IPS DF 19.7 (cell line): ENCODE results near the gene RAB35.

ENCODE experiments used
- DNase-seq: peaks from one replicate; pipeline ENCODE4 v3.0.0-alpha.2; 2013; ENCODE audit warnings: low read depth, low spot score

The RAB35 gene

DNA sequence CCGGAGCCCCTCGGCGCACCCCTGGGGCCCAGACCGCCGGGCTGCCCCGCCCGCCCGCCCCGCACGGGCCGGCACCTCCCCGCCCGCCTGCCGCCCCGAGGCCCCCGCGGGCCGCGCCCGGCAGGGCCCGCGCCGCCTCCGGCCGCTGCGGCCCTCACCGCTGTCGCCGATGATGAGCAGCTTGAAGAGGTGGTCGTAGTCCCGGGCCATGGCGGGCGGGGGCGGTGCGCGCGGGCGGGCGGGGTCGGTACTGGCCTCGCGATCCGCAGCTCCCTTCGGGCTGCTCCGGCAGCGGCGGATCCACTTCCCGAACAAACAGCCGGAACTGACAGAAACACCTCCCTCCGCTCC, at the start of gene RAB35:
TSS of gene RAB35 (minus strand) at position 313 of the 351 bp plus-strand sequence. CDS start at position 210, 103 bp downstream.
- DNase-seq: peak; percentile 69

DNA sequence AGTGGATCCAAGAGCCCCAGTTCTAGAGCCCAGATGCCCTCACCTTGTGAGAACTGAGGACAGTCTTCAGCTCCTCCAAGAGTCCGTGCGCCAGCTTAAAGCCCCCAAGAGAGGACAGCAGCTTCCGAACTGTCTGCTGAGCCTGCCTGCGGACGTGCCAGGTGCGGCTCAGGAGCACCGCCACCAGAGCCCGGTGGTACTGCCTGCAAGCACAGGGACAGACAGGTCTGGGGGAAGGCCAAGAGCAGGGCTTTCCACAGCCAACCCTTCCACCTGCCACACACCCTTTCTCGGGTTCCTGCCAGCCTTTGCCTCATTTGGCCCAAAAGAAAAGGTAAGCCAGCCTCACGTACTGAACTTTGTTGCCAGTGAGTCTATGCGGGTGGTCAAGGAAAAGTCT, 47.7 kb upstream of the RAB35 start:
- no peak for DNase-seq

DNA sequence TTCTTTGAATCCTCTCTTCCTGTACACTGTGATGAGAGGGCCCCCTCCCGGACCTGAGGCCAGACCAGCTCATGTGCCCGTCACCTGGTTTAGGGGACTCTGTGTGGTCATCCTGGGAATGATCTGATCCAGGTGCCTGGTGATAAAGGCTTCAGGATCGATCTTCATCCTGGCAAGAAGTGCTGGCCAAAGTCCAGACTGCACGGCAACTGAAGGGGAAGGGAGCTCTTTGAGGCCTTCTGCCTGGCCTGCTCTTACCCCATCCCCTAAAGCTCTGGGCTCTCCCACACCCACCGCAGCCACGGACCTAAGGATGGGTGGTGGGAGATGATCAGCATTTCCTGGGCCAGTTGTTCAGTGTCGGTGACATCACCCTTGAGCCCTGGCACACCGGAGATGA, 46.2 kb upstream of the RAB35 start:
- no peak for DNase-seq

DNA sequence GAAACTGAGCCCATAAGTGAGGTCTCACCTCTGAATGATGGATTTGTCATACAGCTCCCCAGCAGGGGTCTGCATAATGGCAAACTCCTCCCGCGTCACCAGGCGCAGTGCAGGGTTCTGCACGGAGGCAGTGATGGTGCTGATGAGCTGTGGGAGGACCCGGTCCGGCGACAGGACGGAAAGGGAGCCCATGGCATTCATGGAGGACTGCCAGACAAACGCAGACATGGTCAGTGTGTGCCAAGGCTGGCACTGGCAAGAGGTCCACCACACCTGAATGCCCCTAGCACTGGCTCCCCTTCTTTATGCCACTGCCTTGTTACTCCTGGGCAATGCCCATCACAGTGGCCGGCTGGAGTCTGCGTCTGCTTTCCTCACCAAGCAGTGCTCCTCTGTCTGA, 45.3 kb upstream of the RAB35 start:
- DNase-seq: no peak

DNA sequence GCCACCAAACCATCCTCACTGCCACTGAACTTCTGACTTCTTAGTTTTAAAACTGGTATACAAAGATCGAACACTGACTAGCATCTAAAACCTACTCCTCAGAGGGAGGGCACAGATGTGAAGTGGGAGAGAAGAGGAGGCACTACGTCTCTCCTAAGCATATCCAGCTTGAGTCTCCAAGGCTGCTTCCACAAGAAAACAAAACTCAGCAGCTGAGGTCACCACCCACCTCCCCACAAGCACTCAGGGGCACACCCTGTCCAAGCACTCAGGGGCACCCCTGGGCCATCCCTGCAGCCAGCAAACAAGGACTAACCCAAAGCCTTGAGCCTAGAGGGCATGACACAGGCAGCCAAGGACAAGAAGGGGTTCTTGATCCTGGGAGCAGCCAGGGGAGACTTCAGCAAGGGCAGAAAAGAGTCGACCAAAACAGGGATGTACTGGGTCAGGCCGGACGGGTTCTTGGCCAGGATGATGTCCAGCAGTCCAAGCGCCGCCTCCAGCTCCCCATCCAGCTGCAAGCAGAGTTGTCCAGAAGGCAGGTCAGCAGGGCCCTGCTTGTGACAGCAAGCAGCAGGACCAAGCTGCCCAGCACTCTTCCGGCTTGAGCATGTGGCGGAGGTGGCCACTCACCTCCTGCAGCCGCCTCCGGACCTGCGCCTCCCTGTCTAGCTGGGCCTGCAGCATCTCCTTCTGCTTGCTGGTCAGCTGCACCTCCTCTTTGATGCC, 43.1 kb upstream of the RAB35 start:
- DNase-seq: no peak

DNA sequence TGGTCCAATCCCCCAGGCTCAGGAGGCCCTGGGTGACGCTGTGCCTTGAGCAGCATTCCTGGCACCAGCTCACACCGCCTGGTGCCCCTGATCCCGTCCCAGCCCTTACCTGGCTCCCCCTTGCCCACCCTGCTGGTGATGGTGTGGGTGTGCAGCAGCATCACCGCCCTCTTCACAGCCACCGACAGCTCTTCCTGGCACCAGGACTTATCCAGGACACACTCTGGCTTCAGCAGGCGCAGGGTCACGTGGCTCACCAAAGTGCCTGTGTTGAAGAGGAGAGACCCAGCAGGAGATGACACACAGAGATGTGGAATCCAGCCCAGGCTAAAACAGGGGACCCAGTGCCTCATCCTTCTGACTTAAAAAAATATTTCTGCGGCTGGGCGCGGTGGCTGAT, 41.8 kb upstream of the RAB35 start:
- DNase-seq: no peak

DNA sequence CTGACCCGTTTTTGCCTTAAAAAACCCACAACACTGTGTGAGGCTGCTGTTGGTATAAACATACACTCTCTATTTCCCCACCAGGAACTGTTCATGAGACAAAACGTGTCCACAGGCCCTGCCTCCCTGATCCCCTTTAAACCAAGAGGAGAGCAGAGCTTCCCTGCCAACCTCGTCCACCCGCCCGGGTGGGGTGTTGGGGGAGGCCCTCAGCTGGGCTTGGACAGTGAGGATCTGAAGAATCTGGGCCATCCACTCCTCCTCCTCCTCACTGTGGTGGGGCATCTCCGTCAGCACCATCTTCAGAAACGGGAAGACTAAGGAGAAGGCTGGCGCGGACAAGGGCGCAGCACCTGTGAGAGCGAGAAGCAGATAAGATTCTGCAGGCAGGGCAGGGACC, 41.1 kb upstream of the RAB35 start:
- DNase-seq: no peak

DNA sequence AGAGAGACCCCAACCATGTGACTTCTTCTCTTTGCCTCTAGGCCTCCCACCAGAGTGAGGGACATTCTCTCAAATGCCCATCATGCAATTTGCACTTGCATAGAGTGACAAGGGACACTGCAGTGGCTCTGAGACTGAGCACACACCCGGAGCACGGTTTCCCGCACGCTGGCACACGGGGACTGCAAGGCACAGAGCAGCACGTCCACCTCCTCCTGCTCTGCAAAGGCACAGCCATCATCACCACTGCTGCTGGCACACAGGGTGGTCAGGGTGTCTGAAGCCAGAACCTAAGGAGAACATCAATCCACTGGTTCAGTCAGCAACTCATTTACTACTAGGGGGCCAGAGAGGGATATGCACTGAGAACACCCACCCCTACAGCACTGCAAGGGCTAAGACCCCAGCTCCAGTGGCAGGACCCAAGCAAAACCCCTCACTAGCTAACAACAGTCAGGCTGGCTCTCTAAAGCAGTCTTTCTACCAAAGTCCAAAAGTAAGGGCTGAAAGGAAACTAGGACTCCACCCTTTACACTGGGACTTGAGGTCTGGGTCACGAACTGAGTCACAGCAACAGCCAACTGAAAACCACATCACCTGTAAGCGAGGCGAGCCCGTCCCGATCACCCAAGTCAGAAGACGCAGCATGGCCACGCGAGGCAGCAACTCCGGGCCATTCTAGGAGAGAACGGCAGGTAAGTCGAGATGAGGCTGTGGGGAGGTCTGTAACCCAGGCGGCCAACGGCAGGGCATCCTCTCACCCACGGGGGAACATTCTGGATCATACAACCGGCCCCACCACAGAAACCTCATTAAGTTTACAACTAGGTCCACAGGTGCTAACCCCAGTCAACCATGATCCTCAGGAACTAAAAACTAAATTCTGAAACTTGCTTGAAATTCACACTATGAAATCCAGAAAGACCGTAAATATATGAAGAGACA, 40.0 kb upstream of the RAB35 start:
- DNase-seq: no peak

DNA sequence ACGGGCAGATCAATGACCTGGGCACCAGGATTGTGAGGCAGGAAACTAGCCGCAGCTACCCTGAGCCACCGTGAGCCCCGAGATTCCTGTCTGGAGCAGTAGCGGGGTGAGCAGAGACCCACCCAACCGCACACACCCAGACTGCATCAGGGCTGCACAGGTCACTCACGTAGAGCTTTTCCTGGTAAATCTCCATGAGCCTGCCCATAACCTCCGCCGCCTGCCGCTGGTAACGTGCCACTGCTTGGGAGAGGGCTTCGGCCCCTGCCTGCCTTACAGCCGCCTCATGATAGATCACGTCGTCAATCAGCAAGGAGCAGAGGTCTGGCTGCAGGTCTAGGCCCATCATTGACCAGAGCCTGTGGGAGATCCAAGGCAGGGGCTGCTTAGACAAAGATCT, 38.5 kb upstream of the RAB35 start:
- no peak for DNase-seq

DNA sequence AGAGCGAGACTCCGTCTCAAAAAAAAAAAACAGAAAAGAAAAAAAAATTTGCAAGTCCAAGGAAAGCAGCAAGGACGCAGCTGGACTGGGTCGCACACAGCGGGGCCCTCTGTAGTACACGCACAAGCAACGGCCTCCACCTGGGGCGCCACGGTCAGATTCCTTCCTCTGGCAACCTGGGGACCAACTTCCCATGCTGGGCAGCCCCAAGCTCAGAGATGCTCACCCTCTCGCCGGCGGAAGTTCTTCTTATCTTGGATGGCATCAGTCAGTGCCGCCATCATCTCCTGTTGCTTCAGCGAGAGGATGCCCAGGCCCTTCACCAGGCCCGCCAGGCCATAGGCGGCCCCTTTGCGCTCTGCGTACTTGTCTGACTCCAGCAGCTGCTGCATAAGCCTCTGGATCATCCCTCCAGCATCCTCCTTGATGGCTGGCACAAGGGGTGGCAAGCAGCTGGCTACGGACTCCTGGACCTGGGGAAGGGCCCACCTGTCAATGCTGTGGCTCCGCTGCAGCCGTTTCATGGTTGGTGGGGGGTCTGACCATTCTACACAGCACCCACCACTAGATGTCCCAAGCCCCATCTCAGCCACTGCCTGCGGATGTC, 34.5 kb upstream of the RAB35 start:
- no peak for DNase-seq

DNA sequence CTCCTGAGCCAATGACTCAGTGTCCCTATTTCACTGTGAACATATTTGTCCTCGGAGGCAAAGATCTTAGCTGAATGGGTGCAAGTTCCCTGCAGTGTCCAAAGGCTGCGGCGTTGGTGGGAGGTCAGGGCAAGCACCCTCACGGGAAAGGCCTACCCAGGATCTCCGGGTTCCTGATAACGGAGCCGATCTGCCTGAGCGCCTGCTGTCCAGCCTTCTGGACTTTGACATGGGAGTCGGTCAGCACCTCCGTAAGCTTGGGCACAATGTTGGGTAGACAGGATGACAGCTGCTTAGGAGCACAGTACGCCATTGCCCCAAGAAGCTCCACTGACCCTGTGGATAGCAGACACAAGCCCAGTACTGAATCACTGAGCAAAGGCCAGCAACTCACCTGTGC, 31.5 kb upstream of the RAB35 start:
- DNase-seq: no peak

DNA sequence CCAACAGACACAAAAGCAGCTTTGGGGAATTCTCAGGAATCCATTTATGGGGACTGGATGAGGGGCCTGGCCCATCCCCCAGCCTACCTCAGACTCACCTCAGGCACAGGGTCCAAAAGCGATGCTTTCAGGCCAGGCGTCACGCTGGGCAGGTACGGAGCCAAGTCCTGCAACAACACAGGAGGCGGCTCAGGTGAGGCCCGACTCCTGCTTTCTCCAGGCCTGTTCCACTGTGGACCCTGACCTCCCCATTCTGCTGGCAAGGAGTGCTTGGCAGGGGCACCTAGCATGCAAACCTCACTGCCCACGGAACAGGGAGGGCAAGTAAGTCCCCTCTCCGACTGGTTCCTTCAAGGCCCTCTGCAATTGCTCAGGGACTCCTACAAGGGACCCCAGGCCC, 28.6 kb upstream of the RAB35 start:
- no peak for DNase-seq

DNA sequence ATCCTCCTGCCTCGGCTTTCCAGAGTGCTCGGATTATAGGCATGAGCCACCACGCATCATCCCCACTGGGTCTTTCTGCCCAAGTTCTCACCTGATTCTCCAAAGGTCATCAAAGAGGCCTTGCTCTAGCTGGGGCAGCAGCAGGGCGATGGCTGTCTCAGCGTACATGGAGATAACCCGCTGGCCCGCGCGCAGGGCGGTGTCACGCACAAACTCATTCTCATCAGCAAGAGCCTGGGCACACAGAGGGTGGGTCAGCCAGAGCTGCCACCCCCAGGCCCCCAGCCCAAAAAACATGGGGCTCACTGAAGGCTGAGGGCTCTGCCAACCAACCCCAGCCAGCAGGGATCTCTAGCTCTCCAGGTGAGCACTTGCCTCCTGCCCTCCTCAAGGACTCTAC, 27.7 kb upstream of the RAB35 start:
- DNase-seq: no peak

DNA sequence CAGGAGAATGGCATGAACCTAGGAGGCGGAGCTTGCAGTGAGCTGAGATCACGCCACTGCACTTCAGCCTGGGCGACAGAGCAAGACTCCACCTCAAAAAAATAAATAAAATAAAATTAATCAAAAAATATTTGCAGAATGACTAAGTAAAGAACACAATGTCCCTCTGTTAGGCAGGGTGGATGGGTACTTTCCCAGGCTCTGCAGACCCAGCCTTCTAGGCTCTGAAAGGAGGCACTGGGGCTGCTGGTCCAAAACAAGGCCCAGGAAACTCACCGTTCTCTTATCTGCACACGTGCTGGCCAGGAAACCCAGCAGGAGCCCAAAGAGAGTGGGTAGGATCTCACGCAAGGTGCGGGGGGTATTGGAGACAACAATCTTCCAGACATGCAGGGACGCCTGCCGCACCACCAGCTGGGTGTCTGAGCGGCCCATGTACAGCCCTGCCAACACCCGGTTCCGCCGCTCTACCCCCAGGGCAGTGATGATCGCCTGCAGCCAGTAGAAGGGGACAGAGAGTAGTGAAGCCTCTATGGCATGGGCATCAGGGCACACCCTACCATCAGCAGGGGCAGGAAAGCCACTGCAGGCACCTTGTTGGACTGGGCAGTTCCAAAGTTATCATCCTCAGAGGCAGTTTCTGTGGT, 25.8 kb upstream of the RAB35 start:
- DNase-seq: no peak

DNA sequence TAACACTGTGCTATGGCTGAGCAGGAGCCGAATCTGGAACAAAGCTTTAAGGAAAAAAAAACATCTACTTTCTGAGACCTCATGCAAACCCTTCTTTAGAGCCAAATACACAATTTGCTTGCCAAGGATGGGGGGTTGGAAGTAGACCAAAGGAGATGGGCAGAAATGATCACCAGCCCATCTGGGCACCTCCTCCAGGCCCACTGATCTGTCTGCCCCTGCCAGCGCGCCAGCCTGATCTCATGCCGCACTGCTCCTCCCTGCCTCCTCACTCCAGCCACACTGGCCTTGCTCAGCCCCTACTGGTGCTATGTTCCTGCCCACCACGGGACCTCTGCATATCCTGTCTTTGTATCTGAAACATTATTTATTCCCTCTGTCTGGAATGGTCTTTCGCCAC, 24.8 kb upstream of the RAB35 start:
- no peak for DNase-seq

DNA sequence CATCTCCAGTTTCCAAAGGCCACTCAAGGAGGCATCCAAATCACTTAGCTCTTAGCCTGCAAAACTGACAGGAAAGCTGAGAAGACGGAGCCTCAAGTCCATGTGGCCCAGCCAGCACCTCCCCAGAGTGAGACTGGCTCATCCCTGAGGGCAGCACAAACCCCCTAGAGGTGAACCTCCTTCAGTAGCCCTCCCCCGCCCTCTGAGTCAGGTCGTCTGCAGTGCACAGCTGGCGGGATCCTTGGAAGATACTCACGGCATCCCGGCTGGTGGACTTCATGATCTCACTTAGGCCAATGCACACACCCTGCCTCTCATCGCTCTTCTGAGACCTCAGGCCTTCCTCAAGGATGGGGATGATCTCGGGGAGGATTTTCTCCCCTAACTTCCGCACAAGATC, 24.1 kb upstream of the RAB35 start:
- no peak for DNase-seq

DNA sequence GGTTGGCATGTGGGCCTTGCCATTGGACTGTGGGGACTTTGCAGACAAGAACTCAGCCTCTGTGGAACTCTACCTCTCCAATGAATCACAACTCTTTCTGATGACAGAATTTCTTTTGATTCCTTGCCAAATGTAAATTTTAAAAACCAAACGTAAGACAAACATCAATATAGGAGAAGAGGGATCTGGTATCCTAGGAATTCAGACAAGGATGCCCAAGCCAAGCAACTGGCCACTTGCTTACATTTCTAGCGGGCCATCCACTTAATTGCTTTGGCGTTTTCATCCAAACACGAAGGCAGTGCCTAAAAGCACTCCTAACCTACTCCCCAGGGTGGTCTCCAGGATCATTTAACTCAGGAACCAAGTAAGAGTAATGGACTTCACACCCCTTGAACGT, 23.4 kb upstream of the RAB35 start:
- no peak for DNase-seq

DNA sequence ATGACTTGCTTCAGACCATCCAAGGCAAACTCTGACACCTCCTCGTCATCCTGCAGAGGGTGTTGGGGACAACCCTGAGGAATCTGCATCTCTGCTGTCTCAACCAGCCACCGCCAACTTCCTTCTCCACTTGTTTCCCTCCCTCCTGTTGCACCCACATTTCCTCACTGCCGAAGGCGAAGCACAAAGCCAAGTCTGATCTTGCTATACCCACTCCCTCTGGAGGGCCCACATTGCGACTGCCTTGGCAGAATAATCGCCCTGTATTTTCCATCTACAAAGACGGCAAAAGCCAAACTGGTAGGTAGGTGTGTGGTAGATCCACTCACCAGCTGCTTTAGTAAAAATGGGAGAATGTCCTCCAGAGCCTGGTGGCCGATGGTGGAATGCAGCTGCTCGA, 21.8 kb upstream of the RAB35 start:
- no peak for DNase-seq

DNA sequence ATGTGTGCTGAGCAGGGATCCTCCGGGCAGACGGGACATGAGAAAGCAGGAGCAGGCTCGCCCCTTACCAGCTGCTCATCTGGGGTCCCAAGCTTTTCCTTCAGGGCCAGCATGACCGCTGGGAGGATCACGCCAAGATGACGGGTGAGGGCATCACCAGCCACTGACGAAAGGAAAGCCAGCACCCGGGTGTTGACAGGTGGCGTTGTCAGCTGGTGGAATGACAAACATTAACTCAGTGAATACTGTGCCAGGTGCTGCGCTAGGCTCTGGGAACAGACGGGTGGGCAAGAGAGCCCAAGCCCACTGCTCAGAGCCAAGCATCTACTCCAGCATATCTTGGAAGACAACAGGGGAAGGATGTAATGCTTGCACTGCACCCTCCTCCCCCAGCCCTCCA, 21.3 kb upstream of the RAB35 start:
- DNase-seq: no peak

DNA sequence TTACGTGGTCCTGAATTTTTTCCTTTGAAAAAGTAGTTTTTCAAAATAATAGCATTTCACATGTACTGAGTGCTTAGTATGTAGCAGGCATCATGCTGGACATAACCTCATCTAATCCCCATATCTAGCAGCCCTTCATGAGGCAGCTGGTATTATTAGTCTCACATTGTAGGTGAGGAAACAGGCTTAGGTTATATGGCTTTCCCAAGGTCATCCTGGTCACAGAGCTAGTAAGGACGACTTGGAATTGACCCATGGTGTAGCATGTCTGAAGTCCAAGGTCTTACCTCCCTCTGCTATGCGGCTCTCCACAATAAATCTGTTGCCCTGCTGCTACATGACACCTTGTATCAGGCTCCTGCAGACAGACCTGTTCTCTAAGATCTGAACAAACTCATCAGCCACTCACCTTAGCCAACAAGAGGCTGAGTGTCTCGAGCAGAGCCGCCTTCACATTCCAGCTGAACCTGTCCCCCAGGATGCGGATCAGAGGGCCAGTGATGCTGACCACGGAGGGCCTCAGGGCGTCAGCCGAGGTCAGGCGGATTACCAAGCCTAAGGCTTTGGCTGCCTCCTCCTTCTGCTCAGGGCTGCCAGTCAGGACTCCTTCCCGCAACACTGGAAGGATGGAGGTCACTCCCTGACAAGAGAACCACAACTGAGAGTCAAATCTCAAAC, 19.7 kb upstream of the RAB35 start:
- no peak for DNase-seq

DNA sequence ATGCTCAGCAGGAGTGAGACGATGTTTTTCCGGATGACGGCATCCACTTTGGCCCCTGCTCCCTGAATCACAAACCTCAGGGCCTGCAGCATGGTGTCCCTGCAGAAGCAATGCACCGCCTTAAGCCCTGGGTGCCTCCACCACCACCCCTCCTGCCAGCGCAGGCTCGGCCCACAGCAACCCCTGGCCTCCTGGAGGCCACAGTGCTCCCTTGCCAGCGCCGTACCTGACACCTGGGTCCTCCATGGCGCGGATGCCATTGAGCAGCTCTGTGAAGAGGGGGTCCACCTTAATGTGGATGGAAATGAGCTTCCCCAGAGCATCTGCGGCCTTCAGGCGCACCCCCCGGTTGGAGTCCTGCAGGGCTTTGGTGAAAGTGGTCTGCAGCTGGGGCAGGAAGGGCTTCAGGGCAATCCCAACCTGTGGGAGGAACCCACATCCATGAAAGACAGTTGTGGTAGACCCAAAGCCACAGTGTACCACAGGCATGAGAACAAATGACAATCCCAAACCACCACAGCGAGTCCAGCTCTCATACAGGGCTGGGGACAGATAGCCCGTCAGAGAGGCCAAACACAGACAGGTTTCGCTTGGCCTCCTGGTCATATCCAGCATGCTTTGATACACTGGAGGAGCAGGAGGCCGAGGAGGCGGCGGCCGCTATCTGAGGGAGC, 17.9 kb upstream of the RAB35 start:
- DNase-seq: no peak
